Endothelial cell of umbilical vein (primary cell): Measurements from ENCODE around the gene ELK3. TPM values are rescaled to one million over a fixed set of nuclear protein-coding genes. Genes with fewer than 3 reads are reported as not detected.

Source experiments
- BruUV-seq: library from RNA; stranded (reverse); fragments of 400-500 nt; replicated peaks from 2 replicates; lab custom pipeline; 2021; lab: Mats Ljungman, UMichigan
- CTCF ChIA-PET: fragments of 300-600, 350-600 bp; sonication (Branson Sonifier 250); formaldehyde crosslinking; loops from one replicate; lab custom pipeline; 2021; ENCODE audit warnings: antibody characterized with exemption, inconsistent platforms; lab: Charles Lee
- POLR2A ChIA-PET: fragments of 300-600, 350-600 bp; sonication (Branson Sonifier 250); formaldehyde crosslinking; loops from one replicate; lab custom pipeline; 2021; ENCODE audit warnings: antibody characterized with exemption, inconsistent platforms; lab: Charles Lee
- DNase-seq: peaks from one replicate; pipeline ENCODE4 v3.0.0-alpha.2; 2011; ENCODE audit warnings: low read depth, low spot score
- FAIRE-seq: peaks from 2 replicates; lab custom pipeline; 2011; peaks lifted over from hg19 to GRCh38; lab: Jason Lieb, UNC
- H2AFZ ChIP-seq: 2 replicates; pipeline ENCODE4 v1.6.0; 2012; ENCODE audit warnings: low read depth, low read length, control low read depth, inconsistent platforms
- H3K27ac ChIP-seq: 2 replicates; pipeline ENCODE4 v1.5.1; 2011; ENCODE audit warnings: low read depth, mild to moderate bottlenecking, control low read depth, low read length, moderate library complexity; ENCODE audit not compliant: insufficient read depth
- H3K27me3 ChIP-seq, 2 experiments: 2 replicates each; pipeline versions ENCODE4 v1.6.0 to v1.6.1; 2011; ENCODE audit warnings: low read length in 2 of 2, mixed read lengths in 1 of 2; ENCODE audit not compliant: control insufficient read depth in 2 of 2, insufficient read depth in 2 of 2
- H3K36me3 ChIP-seq, 2 experiments: 2 replicates in 1 of 2; 3 replicates in 1 of 2; pipeline ENCODE4 v1.5.1; 2011; ENCODE audit warnings: low read length in 2 of 2, mild to moderate bottlenecking in 1 of 2, moderate library complexity in 1 of 2; ENCODE audit not compliant: control insufficient read depth in 2 of 2, insufficient read depth in 2 of 2; ENCODE audit errors: extremely low read depth in 1 of 2
- H3K4me1 ChIP-seq: 3 replicates; pipeline ENCODE4 v1.5.1; 2011; ENCODE audit warnings: mild to moderate bottlenecking, low read length; ENCODE audit not compliant: control insufficient read depth, insufficient read depth; ENCODE audit errors: extremely low read depth
- H3K4me2 ChIP-seq: 2 replicates; pipeline ENCODE4 v1.6.1; 2011; ENCODE audit warnings: low read length, control low read depth, mixed read lengths; ENCODE audit not compliant: insufficient read depth
- H3K4me3 ChIP-seq, 3 experiments: fragments of 200-600 bp in 1 of 3; sonication (generic), shearing (Covaris generic) in 1 of 3; replicated peaks in 1 of 3; 2 replicates each; pipeline ENCODE4 v1.5.1; 2011 to 2016; ENCODE audit warnings: control low read depth in 3 of 3, low read length in 3 of 3, mild to moderate bottlenecking in 2 of 3, inconsistent platforms in 1 of 3, low read depth in 1 of 3, moderate library complexity in 1 of 3; ENCODE audit not compliant: insufficient read depth in 1 of 3
- H3K79me2 ChIP-seq: 2 replicates; pipeline ENCODE4 v1.6.0; 2012; ENCODE audit warnings: low read length, inconsistent platforms; ENCODE audit not compliant: control insufficient read depth, insufficient read depth
- H3K9ac ChIP-seq: replicated peaks from 2 replicates; pipeline ENCODE3; 2011; ENCODE audit warnings: low read length, control low read depth; ENCODE audit not compliant: insufficient read depth; ENCODE audit errors: extremely low read depth
- H3K9me1 ChIP-seq: replicated peaks from 3 replicates; pipeline ENCODE4 v1.6.0; 2011; ENCODE audit warnings: mild to moderate bottlenecking, low read length; ENCODE audit not compliant: control insufficient read depth, insufficient read depth; ENCODE audit errors: extremely low read depth
- H3K9me3 ChIP-seq: replicated peaks from 2 replicates; pipeline ENCODE4 v1.5.1; 2012; ENCODE audit warnings: low read length, inconsistent platforms; ENCODE audit not compliant: control insufficient read depth, insufficient read depth
- H4K20me1 ChIP-seq: replicated peaks from 2 replicates; pipeline ENCODE3; 2011; ENCODE audit warnings: mild to moderate bottlenecking, low read length; ENCODE audit not compliant: control insufficient read depth, insufficient read depth; ENCODE audit errors: extremely low read depth
- CTCF ChIP-seq, 2 donors: IDR thresholded peaks; 1 replicate in 1 of 2; 2 replicates in 1 of 2; pipeline ENCODE4 v1.5.1; 2011; ENCODE audit warnings: low read length in 2 of 2, mild to moderate bottlenecking in 2 of 2, moderate library complexity in 2 of 2, control low read depth in 1 of 2, inconsistent platforms in 1 of 2, low read depth in 1 of 2; ENCODE audit not compliant: insufficient read depth in 1 of 2; ENCODE audit errors: extremely low read depth in 1 of 2
- EZH2 ChIP-seq: IDR thresholded peaks from 2 replicates; pipeline ENCODE4 v1.6.1; 2012; ENCODE audit warnings: borderline replicate concordance, low read depth, mild to moderate bottlenecking, moderate library complexity, low read length, inconsistent platforms; ENCODE audit not compliant: severe bottlenecking
- GATA2 ChIP-seq: IDR thresholded peaks from 2 replicates; pipeline ENCODE4 v1.7.0; 2011; ENCODE audit warnings: low read depth, mild to moderate bottlenecking, moderate library complexity, mixed read lengths, low read length; ENCODE audit not compliant: insufficient read length, insufficient read depth
- MAX ChIP-seq: IDR thresholded peaks from 2 replicates; pipeline ENCODE4 v1.6.1; 2011; ENCODE audit not compliant: insufficient read depth, insufficient read length
- POLR2A ChIP-seq: IDR thresholded peaks from 2 replicates; pipeline ENCODE4 v1.6.1; 2012; ENCODE audit warnings: low read depth, mild to moderate bottlenecking, control low read depth, low read length
- POLR2AphosphoS5 ChIP-seq: IDR thresholded peaks from 2 replicates; pipeline ENCODE4 v1.6.1; 2012; ENCODE audit warnings: low read depth, mild to moderate bottlenecking, control low read depth, low read length, moderate library complexity; ENCODE audit not compliant: insufficient read depth
- dilution Hi-C: fragments of 300-500 bp; cut with MboI; formaldehyde crosslinking; loops from one replicate; pipeline ENCODE4 v1.15.0; 2019; ENCODE audit warnings: low sequenced_read_pairs; ENCODE audit not compliant: extremely low pct_ligation_motif_present
- intact Hi-C: fragments of 100-400 bp; cut with micrococcal nuclease; formaldehyde crosslinking; loops from one replicate; pipeline ENCODE4 v1.10.0; 2022
- polyA plus RNA-seq, 4 experiments: library from polyadenylated mRNA; depleted of rRNA in 3 of 4; stranded (reverse) in 3 of 4; unstranded in 1 of 4; fragments of >200 nt; gene quantifications; 2 replicates each; pipeline versions ENCODE4 v1.2.1 to v1.2.3, GENCODE V29; 2011 to 2012; ENCODE audit warnings: missing spikeins in 1 of 4
- total RNA-seq: library from RNA; stranded (reverse); gene quantifications from 2 replicates; pipeline ENCODE4 v1.2.3, GENCODE V29; 2021

Gene ELK3
- total and polyA plus RNA-seq, 2 donors (not counting 3 experiments of a cell fraction or from before 2014, with no cell fraction given) = 64.8 to 132 TPM

- Histone ChIP-seq H3K4me1 (no peaks in the 10 kb centered on the region), H3K27me3 (no peaks in the 10 kb centered on the region), H2AFZ (no peak overlapping the region), H3K9me1 (no peaks in the 10 kb centered on the region), H3K4me3 (no peak overlapping the region), H3K4me2 (no peak overlapping the region), H3K27ac (no peak overlapping the region), H3K9ac (no peak overlapping the region), H4K20me1 (no peaks in the 10 kb centered on the region), H3K9me3 (no peaks in the 10 kb centered on the region), H3K36me3 (no peaks in the 10 kb centered on the region), H3K79me2 (no peaks in the 10 kb centered on the region)
- DNase-seq = no peak
- no peak for FAIRE-seq
- ChIA-PET POLR2A (no interaction called here), CTCF (no interaction called here)
- no TSS peak for BruUV-seq
- TF ChIP-seq CTCF (IDR thresholded peaks at IDR 0.05; ENCODE audit: extremely low read depth in 1 of 2, insufficient read depth in 1 of 2, low read depth in 1 of 2, low read length in 2 of 2) = no peak
- intact Hi-C loops = no loop called here
- dilution Hi-C loops = no loop called here
Measured at GRCh38 chr12:96152164-96152563, 42.0 kb upstream of the ELK3 start.

- TF ChIP-seq POLR2A = no peak
- no peak for TF ChIP-seq MAX
- no peak for TF ChIP-seq GATA2
- TF ChIP-seq POLR2AphosphoS5 = no peak
- TF ChIP-seq EZH2 = no peak
- no peak for TF ChIP-seq CTCF (IDR thresholded peaks at IDR 0.05; ENCODE audit: extremely low read depth in 1 of 2, insufficient read depth in 1 of 2, low read depth in 1 of 2, low read length in 2 of 2)
- POLR2A ChIA-PET = no interaction called here
- no TSS peak for BruUV-seq
- FAIRE-seq = no peak
- Histone ChIP-seq H3K4me1 (no peaks in the 10 kb centered on the region), H3K4me2 (no peak overlapping the region), H3K27me3 (no peaks in the 10 kb centered on the region), H3K9me1 (no peaks in the 10 kb centered on the region), H3K4me3 (no peak overlapping the region), H4K20me1 (no peaks in the 10 kb centered on the region), H3K9me3 (no peaks in the 10 kb centered on the region), H3K27ac (no peak overlapping the region), H3K79me2 (no peaks in the 10 kb centered on the region), H3K36me3 (no peaks in the 10 kb centered on the region), H2AFZ (no peak overlapping the region), H3K9ac (no peak overlapping the region)
- CTCF ChIA-PET = interaction anchor here (0.6 kb wide), 1 partner anchor 62 kb away, joined by 3 read pairs; no protein-coding TSS in a partner anchor
- dilution Hi-C loops (no loop called here), intact Hi-C loops (no loop called here)
- DNase-seq = no peak
Measured at GRCh38 chr12:96153131-96153725, 40.9 kb upstream of the ELK3 start.
